Measurements from ENCODE around the gene SETD2. TPM values are rescaled to one million over a fixed set of nuclear protein-coding genes. Genes with fewer than 3 reads are reported as not detected.

SETD2 gene
- total and polyA plus RNA-seq, 2 experiments from 2014 or later: 14.2 to 36.0 TPM

DNA sequence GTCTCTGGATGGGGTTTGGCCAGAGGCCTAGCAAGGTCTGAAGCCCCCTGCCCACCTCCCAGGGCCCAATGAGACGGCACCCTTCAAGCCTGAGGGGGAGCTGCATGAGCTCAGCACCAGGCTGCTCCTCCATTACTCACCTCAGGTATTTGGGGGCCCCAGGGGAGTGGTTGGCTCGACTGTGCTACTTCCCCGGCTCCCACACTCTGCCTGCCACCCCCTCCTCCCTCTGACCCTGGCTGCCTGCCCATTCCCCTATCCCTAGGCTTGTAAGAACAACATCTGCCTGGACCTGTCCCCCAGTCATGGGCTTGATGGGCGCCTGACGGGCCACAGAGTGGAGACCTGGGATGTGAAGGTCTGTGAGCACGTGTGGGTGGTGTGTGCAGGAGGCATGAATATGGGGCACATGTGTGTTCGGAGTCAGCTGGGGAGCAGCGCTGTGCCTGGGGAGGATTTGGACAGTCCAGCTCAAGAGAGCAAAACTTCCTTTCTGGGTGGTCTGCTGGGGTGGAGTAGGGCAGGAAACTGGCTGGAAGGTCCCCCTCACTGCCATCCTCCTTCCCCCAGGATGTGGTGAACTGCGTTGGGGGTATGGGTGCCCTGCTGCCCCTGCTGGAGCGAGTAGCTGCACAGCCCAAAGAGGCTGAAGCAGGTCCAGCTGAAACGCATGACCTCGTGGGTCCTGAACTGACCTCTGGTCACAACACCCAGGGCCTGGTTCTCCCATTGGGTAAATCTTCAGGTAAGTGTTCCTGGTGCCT is 167.0 kb downstream of the SETD2 start:
- Histone ChIP-seq H3K27me3 (no peaks in the 10 kb centered on the region), H3K4me3 (no peak overlapping the region), H3K36me3 (no peaks in the 10 kb centered on the region), H3K9me3 (ENCODE audit: low read depth) (no peaks in the 10 kb centered on the region), H3K4me1 (ENCODE audit: low read depth) (no peaks in the 10 kb centered on the region), H3K27ac (no peak overlapping the region)
- DNase-seq (ENCODE audit: low read depth in 1 of 2, low spot score in 1 of 2): no peak
- TF ChIP-seq, protein P1, sequence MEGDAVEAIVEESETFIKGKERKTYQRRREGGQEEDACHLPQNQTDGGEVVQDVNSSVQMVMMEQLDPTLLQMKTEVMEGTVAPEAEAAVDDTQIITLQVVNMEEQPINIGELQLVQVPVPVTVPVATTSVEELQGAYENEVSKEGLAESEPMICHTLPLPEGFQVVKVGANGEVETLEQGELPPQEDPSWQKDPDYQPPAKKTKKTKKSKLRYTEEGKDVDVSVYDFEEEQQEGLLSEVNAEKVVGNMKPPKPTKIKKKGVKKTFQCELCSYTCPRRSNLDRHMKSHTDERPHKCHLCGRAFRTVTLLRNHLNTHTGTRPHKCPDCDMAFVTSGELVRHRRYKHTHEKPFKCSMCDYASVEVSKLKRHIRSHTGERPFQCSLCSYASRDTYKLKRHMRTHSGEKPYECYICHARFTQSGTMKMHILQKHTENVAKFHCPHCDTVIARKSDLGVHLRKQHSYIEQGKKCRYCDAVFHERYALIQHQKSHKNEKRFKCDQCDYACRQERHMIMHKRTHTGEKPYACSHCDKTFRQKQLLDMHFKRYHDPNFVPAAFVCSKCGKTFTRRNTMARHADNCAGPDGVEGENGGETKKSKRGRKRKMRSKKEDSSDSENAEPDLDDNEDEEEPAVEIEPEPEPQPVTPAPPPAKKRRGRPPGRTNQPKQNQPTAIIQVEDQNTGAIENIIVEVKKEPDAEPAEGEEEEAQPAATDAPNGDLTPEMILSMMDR (IDR thresholded peaks at IDR 0.05; ENCODE audit: low read depth, low read length): no peak

DNA sequence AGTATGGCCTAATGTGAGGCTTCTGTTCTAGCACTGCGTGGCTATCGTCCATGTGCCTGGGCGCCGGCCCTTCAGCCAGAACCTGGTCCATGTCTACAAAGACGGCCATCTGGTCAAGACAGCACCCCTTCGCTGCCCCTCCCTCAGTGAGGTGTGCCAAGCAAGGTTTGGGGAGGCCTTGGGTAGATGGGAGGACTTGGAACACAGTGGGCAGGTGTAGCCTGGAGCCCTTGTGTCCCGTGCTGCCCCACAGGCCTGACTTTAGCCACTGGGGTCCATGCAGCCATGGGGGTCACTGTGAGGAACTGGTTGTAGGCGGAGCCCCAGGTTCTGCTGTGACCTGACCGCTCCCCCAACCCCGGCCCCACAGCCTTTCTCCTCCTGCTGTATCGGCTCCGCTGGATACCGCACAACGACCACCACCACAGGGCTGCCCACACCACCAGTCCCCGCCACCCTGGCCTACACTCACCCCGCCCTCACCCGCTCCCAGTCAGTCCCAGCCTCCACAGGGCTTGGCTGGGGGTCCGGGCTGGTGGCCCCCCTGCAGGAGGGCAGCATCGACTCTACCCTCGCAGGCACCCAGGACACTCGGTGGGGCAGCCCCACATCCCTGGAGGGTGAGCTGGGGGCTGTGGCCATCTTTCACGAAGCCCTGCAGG is 167.9 kb downstream of the SETD2 start:
- TF ChIP-seq, protein P1 (IDR thresholded peaks at IDR 0.05; ENCODE audit: low read depth, low read length): no peak
- DNase-seq (ENCODE audit: low read depth in 1 of 2, low spot score in 1 of 2): no peak
- Histone ChIP-seq H3K4me1 (ENCODE audit: low read depth) (no peaks in the 10 kb centered on the region), H3K27ac (no peak overlapping the region), H3K9me3 (ENCODE audit: low read depth) (no peaks in the 10 kb centered on the region), H3K4me3 (no peak overlapping the region), H3K27me3 (no peaks in the 10 kb centered on the region), H3K36me3 (no peaks in the 10 kb centered on the region)

DNA sequence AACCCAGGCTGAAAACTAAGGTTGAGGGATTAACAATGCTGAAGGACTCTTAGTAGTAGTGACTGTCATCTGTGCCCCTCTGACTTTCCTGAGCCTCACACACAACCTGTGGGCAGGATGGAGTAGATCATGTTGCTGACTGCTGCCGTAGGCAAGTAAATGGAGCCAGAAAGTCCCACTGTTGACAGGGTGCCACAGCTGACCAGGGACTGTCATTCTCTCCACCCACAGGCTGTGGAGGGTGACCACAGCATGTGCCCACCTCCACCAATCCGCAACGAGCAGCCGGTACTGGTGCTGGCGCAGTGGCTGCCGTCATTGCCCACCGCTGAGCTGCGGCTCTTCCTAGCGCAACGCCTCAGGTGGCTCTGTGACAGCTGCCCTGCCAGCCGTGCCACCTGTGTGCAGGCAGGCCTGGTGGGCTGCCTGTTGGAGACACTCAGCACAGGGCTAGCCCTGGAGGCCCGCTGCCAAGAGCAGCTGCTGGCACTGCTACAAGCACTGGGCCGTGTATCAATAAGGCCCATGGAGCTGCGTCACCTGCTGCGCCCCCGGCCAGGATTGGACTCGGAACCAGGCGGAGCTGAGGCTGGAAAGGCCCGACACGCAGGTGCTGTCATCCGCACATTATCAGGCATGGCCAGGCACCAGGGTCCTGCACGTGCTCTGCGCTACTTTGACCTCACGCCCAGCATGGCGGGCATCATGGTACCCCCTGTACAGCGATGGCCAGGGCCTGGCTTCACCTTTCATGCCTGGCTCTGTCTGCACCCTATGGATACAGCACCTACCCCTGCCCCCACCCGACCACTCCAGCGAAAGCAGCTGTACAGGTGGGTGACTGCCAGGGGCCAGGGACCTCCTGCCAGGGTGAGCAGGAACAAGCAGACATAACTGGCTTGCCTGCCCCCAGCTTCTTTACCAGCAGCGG is 168.8 kb downstream of the SETD2 start:
- H3K4me3 ChIP-seq: no peak overlapping the region
- no peak for DNase-seq (ENCODE audit: low read depth in 1 of 2, low spot score in 1 of 2)
- no peaks in the 10 kb centered on the region for H3K27me3 ChIP-seq
- H3K4me1 ChIP-seq (ENCODE audit: low read depth): no peaks in the 10 kb centered on the region
- H3K9me3 ChIP-seq (ENCODE audit: low read depth): no peaks in the 10 kb centered on the region
- H3K36me3 ChIP-seq: no peaks in the 10 kb centered on the region
- TF ChIP-seq, protein P1 (IDR thresholded peaks at IDR 0.05; ENCODE audit: low read depth, low read length): no peak
- no peak overlapping the region for H3K27ac ChIP-seq

DNA sequence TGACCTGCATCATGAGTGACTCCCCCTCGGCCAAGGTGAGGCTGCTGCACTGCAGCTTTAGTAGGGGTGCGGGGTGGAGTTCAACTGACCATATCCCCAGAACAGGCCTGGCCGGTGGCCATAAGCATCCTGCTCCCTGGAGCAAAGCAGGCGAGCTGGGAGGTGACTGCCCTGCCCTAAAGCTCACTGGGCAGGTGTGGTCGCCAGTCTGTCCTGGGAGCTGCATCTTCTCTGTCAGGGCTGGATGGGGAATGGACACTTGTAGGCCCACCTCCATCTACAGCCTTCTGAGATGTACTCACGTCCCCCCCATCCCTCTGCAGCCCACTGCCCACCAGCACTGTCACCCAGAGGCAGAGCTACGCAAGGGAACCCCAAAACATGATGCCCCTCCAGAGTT is 169.9 kb downstream of the SETD2 start:
- DNase-seq (ENCODE audit: low read depth in 1 of 2, low spot score in 1 of 2): no peak
- no peaks in the 10 kb centered on the region for H3K9me3 ChIP-seq (ENCODE audit: low read depth)
- H3K27me3 ChIP-seq: no peaks in the 10 kb centered on the region
- H3K27ac ChIP-seq: no peak overlapping the region
- no peaks in the 10 kb centered on the region for H3K4me1 ChIP-seq (ENCODE audit: low read depth)
- H3K36me3 ChIP-seq: no peaks in the 10 kb centered on the region
- TF ChIP-seq, protein P1 (IDR thresholded peaks at IDR 0.05; ENCODE audit: low read depth, low read length): no peak
- H3K4me3 ChIP-seq: no peak overlapping the region

DNA sequence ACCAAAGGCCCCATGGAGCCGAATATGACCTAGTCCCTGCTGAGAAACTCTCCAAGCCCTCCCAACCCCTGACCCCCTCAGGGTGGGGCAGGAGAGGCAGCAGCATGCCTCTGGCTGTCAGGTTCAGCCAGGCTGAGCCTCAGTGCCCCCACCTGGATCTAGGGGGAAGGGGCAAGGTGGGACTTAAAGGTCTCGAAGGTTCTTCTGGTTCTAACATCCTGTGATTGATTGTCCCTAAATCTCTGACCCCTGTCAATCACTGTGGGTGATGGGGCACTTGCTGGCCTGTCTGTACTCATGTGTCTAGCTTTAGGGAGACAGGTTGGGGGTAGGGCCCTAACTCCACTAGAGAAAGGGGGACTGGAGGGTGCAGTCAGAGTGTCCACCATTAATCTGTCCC is 170.6 kb downstream of the SETD2 start:
- TF ChIP-seq, protein P1 (IDR thresholded peaks at IDR 0.05; ENCODE audit: low read depth, low read length): no peak
- Histone ChIP-seq H3K27ac (no peak overlapping the region), H3K27me3 (no peaks in the 10 kb centered on the region), H3K4me1 (ENCODE audit: low read depth) (no peaks in the 10 kb centered on the region), H3K36me3 (no peaks in the 10 kb centered on the region), H3K9me3 (ENCODE audit: low read depth) (no peaks in the 10 kb centered on the region), H3K4me3 (no peak overlapping the region)
- DNase-seq (ENCODE audit: low read depth in 1 of 2, low spot score in 1 of 2): no peak
